Hepatocyte (in vitro differentiated cells): ENCODE results near the gene RSPRY1. TPM values are rescaled to one million over a fixed set of nuclear protein-coding genes. Genes with fewer than 3 reads are reported as not detected.

Experiments used
- DNase-seq: peaks from one replicate; pipeline ENCODE4 v3.0.0-alpha.2; 2016; ENCODE audit warnings: low spot score
- H2AFZ ChIP-seq: fragments of 200-600 bp; sonication (generic); 2 replicates; pipeline ENCODE4 v1.6.0; 2016; ENCODE audit warnings: antibody characterized with exemption, mild to moderate bottlenecking
- H3K27ac ChIP-seq: fragments of 200-600 bp; sonication (generic); 2 replicates; pipeline ENCODE4 v1.5.1; 2016; ENCODE audit warnings: mild to moderate bottlenecking
- H3K27me3 ChIP-seq: fragments of 200-600 bp; sonication (generic); 2 replicates; pipeline ENCODE4 v1.6.1; 2016
- H3K36me3 ChIP-seq: fragments of 200-600 bp; sonication (generic); replicated peaks from 2 replicates; pipeline ENCODE4 v1.5.1; 2016; ENCODE audit warnings: low read depth; ENCODE audit not compliant: insufficient read depth
- H3K4me1 ChIP-seq: fragments of 200-600 bp; sonication (generic); 2 replicates; pipeline ENCODE4 v1.5.1; 2016; ENCODE audit warnings: mild to moderate bottlenecking, moderate library complexity; ENCODE audit not compliant: insufficient read depth
- H3K4me2 ChIP-seq: fragments of 200-600 bp; sonication (generic); 2 replicates; pipeline ENCODE4 v1.6.0; 2016
- H3K4me3 ChIP-seq: fragments of 200-600 bp; sonication (generic); 2 replicates; pipeline ENCODE4 v1.5.1; 2016; ENCODE audit warnings: mild to moderate bottlenecking
- H3K79me2 ChIP-seq: fragments of 200-600 bp; sonication (generic); 2 replicates; pipeline ENCODE4 v1.6.0; 2017; ENCODE audit warnings: mild to moderate bottlenecking
- H3K9me2 ChIP-seq: fragments of 200-600 bp; sonication (generic); replicated peaks from 2 replicates; pipeline ENCODE4 v1.6.0; 2017; ENCODE audit warnings: mild to moderate bottlenecking; ENCODE audit not compliant: insufficient read depth
- H3K9me3 ChIP-seq: fragments of 200-600 bp; sonication (generic); 2 replicates; pipeline ENCODE4 v1.5.1; 2016; ENCODE audit warnings: low read depth, mild to moderate bottlenecking
- H4K20me1 ChIP-seq: fragments of 200-600 bp; sonication (generic); 2 replicates; pipeline ENCODE4 v1.6.0; 2016; ENCODE audit warnings: mild to moderate bottlenecking; ENCODE audit not compliant: insufficient read depth, poor library complexity, severe bottlenecking
- CTCF ChIP-seq: fragments of 200-600 bp; sonication (generic); IDR thresholded peaks from 2 replicates; pipeline ENCODE4 v1.5.1; 2016; ENCODE audit warnings: antibody characterized with exemption, mild to moderate bottlenecking; ENCODE audit not compliant: poor library complexity
- EZH2 ChIP-seq: fragments of 200-600 bp; sonication (generic); IDR thresholded peaks from 2 replicates; pipeline ENCODE4 v1.6.1; 2016; ENCODE audit warnings: antibody characterized with exemption, mild to moderate bottlenecking, borderline replicate concordance
- EZH2phosphoT487 ChIP-seq: fragments of 200-600 bp; sonication (generic); IDR thresholded peaks from one replicate; pipeline ENCODE4 v1.6.1; 2018; ENCODE audit warnings: antibody characterized with exemption, mild to moderate bottlenecking, low read depth, moderate library complexity; ENCODE audit not compliant: unreplicated experiment, severe bottlenecking
- WGBS: methylation state at CpG from one replicate; pipeline ENCODE4 v1.1.6; 2016; ENCODE audit warnings: low lambda C conversion rate; ENCODE audit errors: missing lambda C conversion rate; 5-methylcytosine and 5-hydroxymethylcytosine counted together
- polyA plus RNA-seq: library from polyadenylated mRNA; unstranded; fragments of >200 nt; fragmentation: Nextera tagmentation; extraction: Ambion mirVana; gene quantifications from 2 replicates; pipeline ENCODE4 v1.2.1, GENCODE V29; 2016
- total RNA-seq: library from RNA; depleted of rRNA; stranded (reverse); fragments of >200 nt; gene quantifications from 2 replicates; pipeline ENCODE4 v1.2.3, GENCODE V29; 2014

RSPRY1 gene
- total and polyA plus RNA-seq, 2 experiments from 2014 or later, result 42.3 to 57.5 TPM

GRCh38 chr16:57268804-57269800, 83.0 kb downstream of the RSPRY1 start:
- H3K4me2 ChIP-seq, result peak overlapping the region; percentile 37
- H3K79me2 ChIP-seq, result peaks cover 52% of the 10 kb centered on the region
- no peaks in the 10 kb centered on the region for H3K27me3 ChIP-seq
- H4K20me1 ChIP-seq, result no peaks in the 10 kb centered on the region
- H3K9me2 ChIP-seq, result no peaks in the 10 kb centered on the region
- peak overlapping the region; percentile 99 for H3K27ac ChIP-seq
- TF ChIP-seq EZH2, result no peak
- no peak for TF ChIP-seq EZH2phosphoT487
- TF ChIP-seq CTCF, result no peak
- no peaks in the 10 kb centered on the region for H3K36me3 ChIP-seq
- no peak overlapping the region for H3K4me3 ChIP-seq
- WGBS, result 53% methylated on average over 14 of the region's 14 CpGs
- H2AFZ ChIP-seq, result no peak overlapping the region
- H3K9me3 ChIP-seq, result no peaks in the 10 kb centered on the region
- DNase-seq, result peak; percentile 90
- peaks cover 52% of the 10 kb centered on the region for H3K4me1 ChIP-seq

DNA sequence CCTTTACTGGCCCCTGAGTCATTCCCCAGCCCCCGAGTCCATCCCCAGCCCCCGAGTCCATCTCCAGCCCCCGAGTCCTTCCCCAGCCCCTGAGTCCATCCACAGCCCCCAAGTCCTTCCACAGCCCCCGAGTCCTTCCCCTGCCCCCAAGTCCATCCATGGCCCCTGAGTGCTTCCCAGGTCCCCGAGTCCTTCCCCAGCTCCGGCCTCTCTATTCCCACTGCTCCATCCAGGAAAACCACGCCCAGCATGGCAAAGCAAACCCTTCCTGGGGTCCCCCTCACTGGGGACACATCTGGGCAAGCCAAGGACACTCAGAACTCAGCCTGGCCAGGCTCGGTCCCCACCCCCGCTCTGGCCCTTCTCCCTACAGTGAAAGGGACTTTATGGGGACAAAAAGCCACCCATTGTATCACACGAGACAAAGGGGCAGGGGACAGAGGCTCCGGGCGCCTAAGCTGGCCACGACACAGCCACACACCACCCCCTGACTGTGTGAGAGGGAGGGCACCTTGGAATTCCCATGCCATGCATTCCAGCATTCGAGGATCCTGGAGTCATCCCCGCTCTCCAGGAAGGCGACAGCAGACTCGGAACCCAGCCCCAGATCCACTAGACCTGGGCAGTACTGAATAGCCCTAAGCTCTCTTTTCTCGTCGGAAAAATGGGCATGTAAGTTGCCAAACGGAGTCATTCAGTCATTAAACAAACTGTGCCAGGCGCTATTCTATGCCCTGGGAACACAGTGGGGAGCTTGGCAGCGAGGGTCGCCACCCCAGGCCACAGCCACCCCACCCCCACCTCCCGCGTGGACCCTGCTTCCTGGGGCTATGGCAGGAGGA, 84.3 kb downstream of the RSPRY1 start:
- H3K4me1 ChIP-seq, result peaks cover 48% of the 10 kb centered on the region

DNA sequence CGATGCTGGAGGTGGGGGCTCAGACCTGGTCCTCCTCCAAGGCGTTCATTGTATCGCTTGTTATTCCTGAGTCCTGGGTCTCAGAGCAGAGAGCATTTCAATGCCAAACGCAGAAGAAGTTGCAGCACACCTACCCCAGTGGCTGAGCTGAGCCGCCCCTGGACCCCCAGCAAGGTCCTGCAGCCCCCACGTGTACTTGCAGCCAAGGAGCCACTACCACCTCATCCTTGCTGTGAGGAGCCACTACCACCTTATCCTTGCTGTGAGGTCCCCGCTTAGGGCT, 84.9 kb downstream of the RSPRY1 start:
- Histone ChIP-seq H3K4me3 (no peak overlapping the region), H3K27ac (no peak overlapping the region), H3K4me1 (peaks cover 43% of the 10 kb centered on the region), H3K79me2 (peaks cover 52% of the 10 kb centered on the region), H4K20me1 (no peaks in the 10 kb centered on the region), H3K27me3 (no peaks in the 10 kb centered on the region), H3K36me3 (no peaks in the 10 kb centered on the region), H3K9me3 (no peaks in the 10 kb centered on the region), H3K9me2 (no peaks in the 10 kb centered on the region), H2AFZ (no peak overlapping the region), H3K4me2 (no peak overlapping the region)
- WGBS, result 97% methylated on average over 7 of the region's 7 CpGs
- no peak for DNase-seq
- TF ChIP-seq EZH2, result no peak
- TF ChIP-seq CTCF, result no peak
- TF ChIP-seq EZH2phosphoT487, result no peak

More for the DNA sequence above, 84.3 kb downstream of the RSPRY1 start:
- no peak overlapping the region for H3K4me2 ChIP-seq
- peak overlapping the region; percentile 99 for H3K27ac ChIP-seq
- H3K36me3 ChIP-seq, result no peaks in the 10 kb centered on the region
- H3K27me3 ChIP-seq, result no peaks in the 10 kb centered on the region
- H3K4me3 ChIP-seq, result no peak overlapping the region
- no peaks in the 10 kb centered on the region for H4K20me1 ChIP-seq
- peaks cover 50% of the 10 kb centered on the region for H3K79me2 ChIP-seq
- no peak overlapping the region for H2AFZ ChIP-seq
- DNase-seq, result no peak
- TF ChIP-seq CTCF, result no peak
- TF ChIP-seq EZH2phosphoT487, result no peak
- no peak for TF ChIP-seq EZH2
- no peaks in the 10 kb centered on the region for H3K9me3 ChIP-seq
- no peaks in the 10 kb centered on the region for H3K9me2 ChIP-seq
- 84% methylated on average over 22 of the region's 25 CpGs for WGBS
